CD8-positive, alpha-beta memory T cell (primary cell): ENCODE measurements around the gene MICB. TPM values are rescaled to one million over a fixed set of nuclear protein-coding genes. Genes with fewer than 3 reads are reported as not detected.
"Not testable (repeated sequence)": the region's sequence is repeated elsewhere in the genome, so short reads cannot be mapped to it uniquely, and the experiment has no call there.

Experiments used
- CTCF ChIA-PET: fragments of 350-600 bp; sonication (Branson Sonifier 250); formaldehyde crosslinking; loops from one replicate; lab custom pipeline; 2021; ENCODE audit warnings: antibody characterized with exemption; lab: Charles Lee
- POLR2A ChIA-PET: fragments of 350-600 bp; sonication (Branson Sonifier 250); formaldehyde crosslinking; loops from one replicate; lab custom pipeline; 2021; ENCODE audit warnings: antibody characterized with exemption; lab: Charles Lee
- DNase-seq, 5 donors: peaks; one replicate each; pipeline versions ENCODE4 v3.0.0 to v3.0.0-alpha.2; 2020 to 2022; ENCODE audit warnings: mixed read lengths in 1 of 5
- H3K27ac ChIP-seq: one replicate; pipeline ENCODE4 v1.7.0; 2013; ENCODE audit warnings: low read depth, mild to moderate bottlenecking, low read length, moderate library complexity
- H3K27me3 ChIP-seq: 2 replicates; pipeline ENCODE4 v1.7.0; 2013; ENCODE audit warnings: low read length, mild to moderate bottlenecking; ENCODE audit not compliant: insufficient read depth, poor library complexity, severe bottlenecking
- H3K36me3 ChIP-seq: 2 replicates; pipeline ENCODE4 v1.7.0; 2013; ENCODE audit warnings: mild to moderate bottlenecking, low read length, moderate library complexity; ENCODE audit not compliant: insufficient read depth
- H3K4me1 ChIP-seq: 2 replicates; pipeline ENCODE4 v1.7.0; 2013; ENCODE audit warnings: mild to moderate bottlenecking, low read length, moderate library complexity; ENCODE audit not compliant: insufficient read depth
- H3K4me3 ChIP-seq: 2 replicates; pipeline ENCODE4 v1.7.0; 2013; ENCODE audit warnings: mild to moderate bottlenecking, low read length
- H3K9me3 ChIP-seq: 2 replicates; pipeline ENCODE4 v1.7.0; 2013; ENCODE audit warnings: mild to moderate bottlenecking, low read length
- H3K27ac Mint-ChIP-seq, 8 donors: one replicate each; pipeline ENCODE4 v1.8.0; 2020 to 2021; ENCODE audit warnings: mixed read lengths in 8 of 8, mild to moderate bottlenecking in 6 of 8, inconsistent platforms in 3 of 8, moderate library complexity in 3 of 8
- H3K27me3 Mint-ChIP-seq, 2 donors: one replicate each; pipeline ENCODE4 v1.8.0; 2020 to 2021; ENCODE audit warnings: mixed read lengths in 2 of 2, mild to moderate bottlenecking in 1 of 2, moderate library complexity in 1 of 2
- H3K36me3 Mint-ChIP-seq, 3 donors: one replicate each; pipeline ENCODE4 v1.8.0; 2020 to 2021; ENCODE audit warnings: mixed read lengths in 3 of 3, inconsistent platforms in 1 of 3, mild to moderate bottlenecking in 1 of 3
- H3K4me1 Mint-ChIP-seq, 3 donors: one replicate each; pipeline ENCODE4 v1.8.0; 2020 to 2021; ENCODE audit warnings: mixed read lengths in 3 of 3, inconsistent platforms in 1 of 3, mild to moderate bottlenecking in 1 of 3
- H3K4me3 Mint-ChIP-seq, 7 donors: one replicate each; pipeline ENCODE4 v1.8.0; 2020 to 2021; ENCODE audit warnings: mixed read lengths in 7 of 7, mild to moderate bottlenecking in 6 of 7, moderate library complexity in 4 of 7, inconsistent platforms in 2 of 7
- H3K9me3 Mint-ChIP-seq, 5 donors: one replicate each; pipeline ENCODE4 v1.8.0; 2020 to 2022; ENCODE audit warnings: mixed read lengths in 5 of 5, mild to moderate bottlenecking in 3 of 5, moderate library complexity in 2 of 5, inconsistent platforms in 1 of 5
- polyA plus RNA-seq: library from polyadenylated mRNA; unstranded; fragments of 300-500 nt; fragmentation: Illumina TruSeq; gene quantifications from one replicate; pipeline ENCODE4 v1.2.3, GENCODE V29; 2021
- total RNA-seq, 2 experiments: library from RNA; stranded (reverse); gene quantifications; one replicate each; pipeline ENCODE4 v1.2.3, GENCODE V29; 2021

The MICB gene
- total and polyA plus RNA-seq, 3 experiments from 2014 or later: 12.0 to 22.3 (median 21.9) TPM

- H3K4me3 ChIP-seq, H3K9me3 Mint-ChIP-seq, H3K4me1 Mint-ChIP-seq, DNase-seq, CTCF ChIA-PET, H3K27ac ChIP-seq, H3K9me3 ChIP-seq, H3K4me1 ChIP-seq, H3K27ac Mint-ChIP-seq, H3K36me3 ChIP-seq, POLR2A ChIA-PET, H3K4me3 Mint-ChIP-seq, H3K27me3 Mint-ChIP-seq, H3K36me3 Mint-ChIP-seq, H3K27me3 ChIP-seq: not testable (repeated sequence)
These were observed 11.7 kb upstream of the MICB start for GRCh38 chr6:31486065-31486837.

DNA sequence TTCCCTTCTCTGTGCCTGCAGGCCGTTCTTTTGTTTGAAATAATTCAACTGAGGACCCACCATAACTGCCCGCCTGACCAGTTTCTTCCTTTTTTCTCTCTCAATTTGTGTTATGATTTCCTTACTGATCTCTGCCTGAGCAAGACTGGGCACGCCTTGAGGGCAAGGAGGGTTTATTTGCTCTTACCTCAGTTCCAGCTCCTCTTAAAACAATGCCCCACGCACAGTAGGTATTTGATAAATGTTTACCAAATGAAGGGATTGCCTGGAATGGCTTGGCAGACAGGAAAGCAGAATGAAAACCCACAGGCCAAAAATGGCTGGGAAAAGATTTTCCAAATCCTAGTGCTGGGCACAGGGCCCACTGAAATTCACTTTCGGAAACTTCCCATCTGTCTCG lies 10.3 kb upstream of the MICB start:
- POLR2A ChIA-PET, H3K27ac ChIP-seq, H3K27ac Mint-ChIP-seq, H3K36me3 ChIP-seq, H3K27me3 Mint-ChIP-seq, H3K36me3 Mint-ChIP-seq, H3K4me3 Mint-ChIP-seq, H3K27me3 ChIP-seq, CTCF ChIA-PET, DNase-seq, H3K9me3 ChIP-seq, H3K9me3 Mint-ChIP-seq, H3K4me1 ChIP-seq, H3K4me3 ChIP-seq: not testable (repeated sequence)
- peaks cover 9 to 14% (median 11%) of the 10 kb centered on the region in 3 donors for H3K4me1 Mint-ChIP-seq

DNA sequence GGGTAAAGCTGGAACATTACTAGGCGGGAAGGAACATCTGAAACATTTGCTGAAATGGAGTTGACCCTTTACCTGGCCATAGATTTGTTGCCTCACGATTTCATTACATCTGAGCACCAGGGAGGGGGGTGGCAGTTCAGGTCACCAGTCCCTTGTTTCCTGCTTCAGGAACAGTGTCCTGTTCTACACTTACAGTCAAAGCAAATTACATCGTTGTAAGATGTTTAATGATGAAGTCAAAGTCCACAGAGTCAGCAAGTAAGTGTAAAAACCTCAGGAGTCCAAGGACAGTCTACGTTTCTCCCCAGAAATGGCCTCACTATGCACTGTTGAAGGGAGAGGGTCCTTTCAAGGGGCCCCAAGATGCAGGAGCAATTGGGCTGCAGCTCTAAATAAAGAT lies 8.9 kb upstream of the MICB start:
- Mint-ChIP-seq H3K4me3 (no peak overlapping the region), H3K36me3 (peaks cover 0 to 2% (median 1%) of the 10 kb centered on the region in 3 donors), H3K27me3 (no peaks in the 10 kb centered on the region), H3K4me1 (peaks cover 14 to 21% (median 20%) of the 10 kb centered on the region in 3 donors), H3K9me3 (no peaks in the 10 kb centered on the region), H3K27ac (peak overlapping the region in 1 of 8 donors; percentile 17)
- Histone ChIP-seq H3K36me3 (no peaks in the 10 kb centered on the region), H3K4me1 (peaks cover 16% of the 10 kb centered on the region), H3K4me3 (no peak overlapping the region), H3K27ac (no peak overlapping the region), H3K9me3 (no peaks in the 10 kb centered on the region), H3K27me3 (no peaks in the 10 kb centered on the region)
- CTCF ChIA-PET: interaction anchor here (0.7 to 1.5 kb wide), 3 partner anchors 11 to 110 kb away, joined by 3 to 8 read pairs (median 3); no protein-coding TSS in a partner anchor
- no peak for DNase-seq
- POLR2A ChIA-PET: no interaction called here

- Mint-ChIP-seq H3K36me3 (peaks cover 0 to 7% (median 0%) of the 10 kb centered on the region in 3 donors), H3K4me1 (peaks cover 18 to 28% (median 26%) of the 10 kb centered on the region in 3 donors)
These were observed 7.7 kb upstream of the MICB start for GRCh38 chr6:31490115-31490873.

GRCh38 chr6:31493550-31493874 lies 4.4 kb upstream of the MICB start:
- not testable (repeated sequence) for H3K27me3 ChIP-seq, H3K9me3 ChIP-seq, H3K36me3 ChIP-seq, H3K9me3 Mint-ChIP-seq, DNase-seq, H3K27me3 Mint-ChIP-seq
- Mint-ChIP-seq H3K4me1 (peaks cover 42 to 56% (median 53%) of the 10 kb centered on the region in 3 donors), H3K4me3 (peak overlapping the region; percentile 78 to 99 (median 93)), H3K36me3 (peaks cover 0 to 10% (median 0%) of the 10 kb centered on the region in 3 donors), H3K27ac (peak overlapping the region; percentile 45 to 97 (median 88))
- peak overlapping the region; percentile 81 for H3K27ac ChIP-seq
- peaks cover 27% of the 10 kb centered on the region for H3K4me1 ChIP-seq
- CTCF ChIA-PET: interaction anchor here (0.7 to 3.8 kb wide), 10 partner anchors 10 to 159 kb away, joined by 3 to 57 read pairs (median 5); partner anchors contain the start of genes BAG6 and DDX39B
- POLR2A ChIA-PET: interaction anchor here (0.6 to 0.9 kb wide), 2 partner anchors 48 to 1824 kb away, joined by 3 read pairs; partner anchors contain the start of genes DDX39B and ZBTB22
- H3K4me3 ChIP-seq: peak overlapping the region; percentile 93

More at GRCh38 chr6:31490115-31490873, 7.7 kb upstream of the MICB start:
- Histone ChIP-seq H3K36me3 (no peaks in the 10 kb centered on the region), H3K9me3 (no peaks in the 10 kb centered on the region), H3K4me3 (no peak overlapping the region), H3K27me3 (no peaks in the 10 kb centered on the region), H3K4me1 (peaks cover 16% of the 10 kb centered on the region), H3K27ac (no peak overlapping the region)
- Mint-ChIP-seq H3K4me3 (no peak overlapping the region), H3K9me3 (no peaks in the 10 kb centered on the region), H3K27me3 (no peaks in the 10 kb centered on the region), H3K27ac (peak overlapping the region in 4 of 8 donors; percentile 17 to 80 (median 42))
- ChIA-PET POLR2A (interaction anchor here (0.7 kb wide), 1 partner anchor 27 kb away, joined by 3 read pairs; no protein-coding TSS in a partner anchor), CTCF (interaction anchor here (1.3 to 1.5 kb wide), 2 partner anchors 56 to 108 kb away, joined by 3 to 8 read pairs; partner anchors contain the start of gene ATP6V1G2)
- no peak for DNase-seq

- H3K4me3 ChIP-seq: peak overlapping the region; percentile 93
- CTCF ChIA-PET: interaction anchor here (0.8 to 3.8 kb wide), 19 partner anchors 8 to 158 kb away, joined by 3 to 57 read pairs (median 4); partner anchors contain the start of genes BAG6, DDX39B, LTA and NCR3
These were observed 3.9 kb upstream of the MICB start for GRCh38 chr6:31493875-31494694.

DNA sequence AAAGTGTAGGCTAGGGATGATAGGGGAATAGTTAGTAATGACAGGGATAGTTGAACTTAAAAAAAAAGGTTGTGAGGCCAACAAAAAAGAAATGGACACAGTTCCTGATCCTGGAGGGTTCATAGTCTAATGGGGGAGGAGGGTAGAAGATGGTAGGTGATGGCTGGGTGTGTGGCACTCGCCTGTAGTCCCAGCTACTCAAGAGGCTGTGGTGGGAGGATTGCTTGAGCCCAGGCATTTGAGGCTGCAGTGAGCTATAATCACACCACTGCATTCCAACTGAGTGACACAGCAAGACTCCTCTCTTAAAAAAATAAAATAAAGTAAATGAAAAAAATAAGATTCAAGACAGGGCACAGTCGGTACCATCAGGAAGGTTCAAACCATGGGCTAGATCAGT lies 2.4 kb upstream of the MICB start:
- peaks cover 36% of the 10 kb centered on the region for H3K4me1 ChIP-seq
- ChIA-PET CTCF (interaction anchor here (1.0 to 3.8 kb wide), 7 partner anchors 14 to 102 kb away, joined by 3 to 57 read pairs (median 4); partner anchors contain the start of genes DDX39B and LTA), POLR2A (interaction anchor here (1.0 to 2.4 kb wide), 3 partner anchors 45 to 169 kb away, joined by 3 to 28 read pairs (median 6); partner anchors contain the start of genes DDX39B and GPANK1)
- Mint-ChIP-seq H3K27me3 (no peaks in the 10 kb centered on the region), H3K4me1 (peaks cover 55 to 71% (median 69%) of the 10 kb centered on the region in 3 donors), H3K9me3 (peaks cover 0 to 2% (median 0%) of the 10 kb centered on the region in 5 donors), H3K27ac (peak overlapping the region; percentile 45 to 97 (median 88)), H3K36me3 (peaks cover 0 to 10% (median 0%) of the 10 kb centered on the region in 3 donors), H3K4me3 (peak overlapping the region; percentile 78 to 99 (median 93))
- no peaks in the 10 kb centered on the region for H3K9me3 ChIP-seq
- no peak for DNase-seq
- no peaks in the 10 kb centered on the region for H3K27me3 ChIP-seq
- H3K36me3 ChIP-seq: no peaks in the 10 kb centered on the region
- H3K27ac ChIP-seq: no peak overlapping the region
- H3K4me3 ChIP-seq: peak overlapping the region; percentile 93

More at GRCh38 chr6:31493875-31494694, 3.9 kb upstream of the MICB start:
- H3K27me3 Mint-ChIP-seq: no peaks in the 10 kb centered on the region
- DNase-seq: peak; percentile 46 to 77 (median 62)
- H3K27ac ChIP-seq: peak overlapping the region; percentile 81
- H3K36me3 ChIP-seq: no peaks in the 10 kb centered on the region
- H3K9me3 Mint-ChIP-seq: peaks cover 0 to 2% (median 0%) of the 10 kb centered on the region in 5 donors
- H3K4me3 Mint-ChIP-seq: peak overlapping the region; percentile 78 to 99 (median 93)
- H3K27me3 ChIP-seq: no peaks in the 10 kb centered on the region
- H3K4me1 Mint-ChIP-seq: peaks cover 47 to 62% (median 59%) of the 10 kb centered on the region in 3 donors
- peaks cover 31% of the 10 kb centered on the region for H3K4me1 ChIP-seq
- H3K36me3 Mint-ChIP-seq: peaks cover 0 to 12% (median 0%) of the 10 kb centered on the region in 3 donors
- POLR2A ChIA-PET: interaction anchor here (0.8 to 2.4 kb wide), 6 partner anchors 20 to 171 kb away, joined by 3 to 28 read pairs (median 3); partner anchors contain the start of genes DDX39B, GPANK1 and LTA
- no peaks in the 10 kb centered on the region for H3K9me3 ChIP-seq
- H3K27ac Mint-ChIP-seq: peak overlapping the region; percentile 45 to 97 (median 88)
